ENCODE data around the gene GUCY2F.
A peak's percentile ranks its signal among the peaks of the same experiment; 100 is the strongest.

- TF ChIP-seq, protein P1, sequence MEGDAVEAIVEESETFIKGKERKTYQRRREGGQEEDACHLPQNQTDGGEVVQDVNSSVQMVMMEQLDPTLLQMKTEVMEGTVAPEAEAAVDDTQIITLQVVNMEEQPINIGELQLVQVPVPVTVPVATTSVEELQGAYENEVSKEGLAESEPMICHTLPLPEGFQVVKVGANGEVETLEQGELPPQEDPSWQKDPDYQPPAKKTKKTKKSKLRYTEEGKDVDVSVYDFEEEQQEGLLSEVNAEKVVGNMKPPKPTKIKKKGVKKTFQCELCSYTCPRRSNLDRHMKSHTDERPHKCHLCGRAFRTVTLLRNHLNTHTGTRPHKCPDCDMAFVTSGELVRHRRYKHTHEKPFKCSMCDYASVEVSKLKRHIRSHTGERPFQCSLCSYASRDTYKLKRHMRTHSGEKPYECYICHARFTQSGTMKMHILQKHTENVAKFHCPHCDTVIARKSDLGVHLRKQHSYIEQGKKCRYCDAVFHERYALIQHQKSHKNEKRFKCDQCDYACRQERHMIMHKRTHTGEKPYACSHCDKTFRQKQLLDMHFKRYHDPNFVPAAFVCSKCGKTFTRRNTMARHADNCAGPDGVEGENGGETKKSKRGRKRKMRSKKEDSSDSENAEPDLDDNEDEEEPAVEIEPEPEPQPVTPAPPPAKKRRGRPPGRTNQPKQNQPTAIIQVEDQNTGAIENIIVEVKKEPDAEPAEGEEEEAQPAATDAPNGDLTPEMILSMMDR (IDR thresholded peaks at IDR 0.05; ENCODE audit: low read depth, low read length), result peak; percentile 18
- no peak for TF ChIP-seq POLR2A (IDR thresholded peaks at IDR 0.05; ENCODE audit: extremely low read depth, insufficient read length)
These were observed 8.7 kb downstream of the GUCY2F start for GRCh38 chrX:109472939-109473735.

Measured in NB4 (cell line).